ENCODE measurements around the gene ZNF682. TPM values are rescaled to one million over a fixed set of nuclear protein-coding genes. Genes with fewer than 3 reads are reported as not detected.
"Not testable (repeated sequence)": the region's sequence is repeated elsewhere in the genome, so short reads cannot be mapped to it uniquely, and the experiment has no call there.

The ZNF682 gene
- total and polyA plus RNA-seq, 12 donors = 0.14 to 36.0 (median 3.5) TPM

DNA sequence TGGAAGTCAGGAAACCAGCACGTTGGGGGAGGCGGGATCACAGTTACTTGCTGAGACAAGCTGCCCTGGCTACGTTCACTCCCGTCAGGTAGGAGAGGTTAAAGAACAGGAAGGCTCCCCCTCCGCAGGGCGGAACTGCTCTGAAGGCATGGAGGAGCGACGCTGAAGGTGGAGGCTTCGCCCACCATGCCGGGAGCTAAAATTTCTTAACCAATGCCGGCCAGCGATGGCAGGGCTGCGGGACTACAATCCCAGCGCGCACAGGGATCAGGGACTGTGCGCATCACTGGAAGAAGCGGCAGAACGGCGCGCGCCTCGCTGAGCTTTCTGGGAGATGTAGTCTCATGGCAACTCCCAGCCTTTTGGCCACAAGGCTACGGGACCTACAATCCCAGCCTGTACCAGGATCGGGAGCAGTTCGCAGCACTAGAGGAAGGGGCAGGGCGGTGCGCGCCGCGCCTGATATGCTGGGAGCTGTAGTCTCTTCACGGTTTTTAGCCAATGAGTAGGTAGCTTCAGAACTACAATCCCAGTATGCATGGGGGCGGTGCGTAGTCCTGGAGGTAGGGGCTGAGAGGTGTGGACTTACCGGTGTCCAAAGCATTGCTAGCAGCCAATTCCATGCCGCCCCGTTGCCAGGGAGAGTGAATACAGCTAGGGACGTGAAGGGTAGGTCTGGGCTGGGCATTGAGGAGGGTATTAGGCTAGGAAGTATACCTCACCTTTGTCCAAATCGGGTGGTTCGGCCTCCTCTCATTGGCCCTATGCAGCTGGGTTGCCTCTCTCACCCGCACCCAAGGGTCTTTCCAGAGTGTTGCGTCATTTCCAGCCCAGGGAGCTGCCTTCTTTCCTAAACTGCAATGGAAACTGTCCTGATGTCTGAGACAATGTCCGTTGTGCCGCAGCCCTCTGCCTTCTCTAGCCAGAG, 12.8 kb upstream of the ZNF682 start:
- WGBS, 4 donors = 0 to 2% (median 1%) methylated on average over 13 to 43 of the region's 43 CpGs
- intact Hi-C loops (cut with DNase I) = no loop called here
- Histone ChIP-seq H3K36me3 (replicated peaks in 1 of 2) (no peaks in the 10 kb centered on the region), H3K4me1 (replicated peaks in 1 of 2) (no peaks in the 10 kb centered on the region), H3K27ac (peak overlapping the region in 2 of 5 donors; percentile 66 to 69), H3K4me3 (peak overlapping the region in 3 of 4 donors; percentile 64 to 80 (median 74)), H3K27me3 (no peaks in the 10 kb centered on the region), H3K9me3 (replicated peaks in 1 of 3) (no peaks in the 10 kb centered on the region)
- TF ChIP-seq CTCF (IDR thresholded peaks at IDR 0.05) (peak in 2 of 6 experiments; percentile 22 to 32), POLR2A (IDR thresholded peaks at IDR 0.05) (peak; percentile 22 to 61)
- DNase-seq = peak; percentile 89 to 98 (median 94)

GRCh38 chr19:20045742-20046141, 6.4 kb upstream of the ZNF682 start:
- H3K4me3 ChIP-seq; H3K9me3 ChIP-seq (replicated peaks in 1 of 3); H3K27ac ChIP-seq; DNase-seq; H3K36me3 ChIP-seq (replicated peaks in 1 of 2); intact Hi-C loops (cut with DNase I); H3K4me1 ChIP-seq (replicated peaks in 1 of 2); H3K27me3 ChIP-seq: not testable (repeated sequence)
- WGBS, 4 donors = 46 to 58% (median 54%) methylated on average over 5 of the region's 5 CpGs

GRCh38 chr19:20044663-20045062, 5.4 kb upstream of the ZNF682 start:
- no peaks in the 10 kb centered on the region for H3K9me3 ChIP-seq (replicated peaks in 1 of 3)
- WGBS, 4 donors = 43 to 66% (median 51%) methylated on average over 2 to 3 of the region's 3 CpGs
- no peak overlapping the region for H3K4me3 ChIP-seq
- no peak overlapping the region for H3K27ac ChIP-seq
- no peak for DNase-seq
- H3K4me1 ChIP-seq (replicated peaks in 1 of 2) = no peaks in the 10 kb centered on the region
- H3K36me3 ChIP-seq (replicated peaks in 1 of 2) = no peaks in the 10 kb centered on the region
- intact Hi-C loops (cut with DNase I) = no loop called here
- no peak for TF ChIP-seq CTCF (IDR thresholded peaks at IDR 0.05)
- TF ChIP-seq POLR2A (IDR thresholded peaks at IDR 0.05) = no peak
- no peaks in the 10 kb centered on the region for H3K27me3 ChIP-seq

DNA sequence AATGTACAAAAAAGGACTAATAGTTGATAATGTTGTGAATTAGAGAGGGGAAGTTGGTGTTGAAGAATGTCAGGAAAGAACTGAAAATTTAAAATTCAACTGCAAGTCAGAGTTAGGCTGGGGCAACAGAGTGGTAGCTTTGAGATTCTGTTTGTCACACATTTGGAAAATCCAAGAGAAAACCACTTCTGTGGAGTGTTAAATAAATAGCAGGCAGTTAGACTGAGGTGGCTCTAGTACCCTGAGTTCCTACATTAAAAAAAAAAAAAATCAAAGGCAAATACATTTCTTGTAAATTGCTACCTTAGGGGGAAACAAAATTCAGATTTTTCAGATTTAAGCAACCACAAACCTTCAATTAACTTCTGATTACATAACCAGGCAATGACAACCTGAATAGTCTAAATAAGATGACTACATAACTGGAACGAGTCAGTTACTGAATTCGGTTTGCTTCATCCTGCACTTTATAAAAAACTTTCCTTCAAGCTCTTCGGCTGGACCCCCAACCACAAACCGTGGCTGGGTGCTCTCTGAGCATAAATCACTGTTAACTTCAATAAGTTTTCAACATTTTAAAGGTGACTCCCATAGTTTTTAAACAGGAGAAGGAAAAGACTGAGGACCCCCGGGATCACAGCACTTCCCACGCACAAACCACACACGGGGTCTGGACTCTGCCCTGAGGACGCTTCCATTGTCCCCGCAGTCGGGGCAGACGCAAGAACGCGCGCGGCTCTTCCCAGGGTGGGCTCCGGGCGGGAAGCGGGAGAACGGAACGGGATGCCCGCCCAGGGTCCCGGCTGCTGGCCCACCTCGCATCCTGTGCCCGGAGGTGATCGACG, 725 bp downstream of the ZNF682 start:
- no peaks in the 10 kb centered on the region for H3K27me3 ChIP-seq
- TF ChIP-seq POLR2A (IDR thresholded peaks at IDR 0.05) (no peak), CTCF (IDR thresholded peaks at IDR 0.05) (no peak)
- no peak for DNase-seq
- H3K36me3 ChIP-seq (replicated peaks in 1 of 2) = no peaks in the 10 kb centered on the region
- peaks cover 0 to 8% of the 10 kb centered on the region in 2 donors for H3K4me1 ChIP-seq (replicated peaks in 1 of 2)
- WGBS, 4 donors = 0 to 1% (median 0%) methylated on average over 6 to 26 of the region's 26 CpGs
- intact Hi-C loops (cut with DNase I) = no loop called here
- H3K9me3 ChIP-seq (replicated peaks in 1 of 3) = no peaks in the 10 kb centered on the region
- H3K4me3 ChIP-seq = peak overlapping the region; percentile 63 to 99 (median 77)
- peak overlapping the region in 3 of 5 donors; percentile 19 to 76 (median 64) for H3K27ac ChIP-seq
